Rectal smooth muscle tissue (tissue), 1 donor: ENCODE data around the gene KLLN.
"Not testable (repeated sequence)": the region's sequence is repeated elsewhere in the genome, so short reads cannot be mapped to it uniquely, and the experiment has no call there.

Experiments used
- H3K27ac ChIP-seq: one replicate; pipeline ENCODE4 v1.7.0; 2013; ENCODE audit warnings: low read depth, low read length, inconsistent platforms
- H3K27me3 ChIP-seq: one replicate; pipeline ENCODE4 v1.7.0; 2013; ENCODE audit warnings: low read length; ENCODE audit not compliant: control insufficient read depth, insufficient read depth
- H3K36me3 ChIP-seq: one replicate; pipeline ENCODE4 v1.7.0; 2013; ENCODE audit warnings: low read length; ENCODE audit not compliant: control insufficient read depth, insufficient read depth
- H3K4me1 ChIP-seq: one replicate; pipeline ENCODE4 v1.7.0; 2013; ENCODE audit warnings: low read length; ENCODE audit not compliant: control insufficient read depth, insufficient read depth
- H3K4me3 ChIP-seq: one replicate; pipeline ENCODE4 v1.7.0; 2013; ENCODE audit warnings: low read length
- H3K9ac ChIP-seq: one replicate; pipeline ENCODE4 v1.7.0; 2013; ENCODE audit warnings: low read length

KLLN gene

GRCh38 chr10:87863053-87863943 lies at the start of gene KLLN, which contains the start of gene PTEN:
Gene KLLN, minus strand, starts transcription at chr10:87863533. Its CDS starts 1,046 bp downstream, at chr10:87862487.
Gene PTEN, plus strand, starts transcription at chr10:87863625. Its CDS starts 845 bp downstream, at chr10:87864470.
- Histone ChIP-seq H3K27me3 (no peaks in the 10 kb centered on the region), H3K4me3 (peak within 1 kb of the TSS; percentile 79), H3K4me1 (no peaks in the 10 kb centered on the region), H3K9ac (peak within 1 kb of the TSS; percentile 35), H3K36me3 (no peaks in the 10 kb centered on the region), H3K27ac (peak within 1 kb of the TSS; percentile 90)

DNA sequence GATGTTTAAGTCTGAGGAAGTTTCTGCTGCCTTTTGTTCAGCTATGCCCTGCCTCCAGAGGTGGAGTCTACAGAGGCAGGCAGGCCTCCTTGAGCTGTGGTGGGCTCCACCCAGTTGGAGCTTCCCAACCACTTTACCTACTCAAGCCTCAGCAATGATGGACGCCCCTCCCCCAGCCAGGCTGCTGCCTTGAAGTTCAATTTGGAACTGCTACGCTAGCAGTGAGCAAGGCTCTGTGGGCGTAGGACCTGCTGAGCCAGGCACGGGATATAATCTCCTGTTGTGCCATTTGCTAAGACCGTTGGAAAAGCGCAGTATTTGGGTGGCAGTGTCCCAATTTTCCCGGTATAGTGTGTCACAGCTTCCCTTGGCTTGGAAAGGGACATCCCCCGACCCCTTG lies 40.1 kb upstream of the KLLN start:
- H3K36me3 ChIP-seq, H3K4me3 ChIP-seq, H3K27me3 ChIP-seq, H3K4me1 ChIP-seq, H3K9ac ChIP-seq, H3K27ac ChIP-seq: not testable (repeated sequence)

GRCh38 chr10:87897957-87898356 lies 34.6 kb upstream of the KLLN start:
- not testable (repeated sequence) for H3K27me3 ChIP-seq, H3K9ac ChIP-seq, H3K36me3 ChIP-seq, H3K27ac ChIP-seq, H3K4me1 ChIP-seq, H3K4me3 ChIP-seq

DNA sequence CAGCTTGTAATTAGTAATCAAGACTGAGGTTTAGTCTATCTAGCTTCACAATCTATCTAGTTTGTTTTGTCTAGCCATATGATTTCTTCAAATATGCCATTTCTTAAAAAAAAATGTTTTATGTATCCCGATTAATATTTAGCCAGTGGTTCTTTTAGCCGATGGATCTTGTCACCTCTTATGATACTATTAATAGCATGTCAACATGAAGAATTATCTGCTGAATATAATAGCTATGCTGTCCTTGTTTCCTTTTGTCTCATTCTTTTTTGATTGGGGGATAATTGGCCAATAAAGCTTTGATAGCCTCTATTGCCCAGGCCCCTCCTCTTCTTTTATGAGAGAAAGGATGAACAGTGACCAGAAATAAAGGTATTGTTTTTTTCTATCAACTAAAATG lies 32.9 kb upstream of the KLLN start:
- no peak overlapping the region for H3K27ac ChIP-seq
- no peaks in the 10 kb centered on the region for H3K27me3 ChIP-seq
- no peaks in the 10 kb centered on the region for H3K36me3 ChIP-seq
- H3K9ac ChIP-seq, result no peak overlapping the region
- H3K4me3 ChIP-seq, result no peak overlapping the region
- H3K4me1 ChIP-seq, result no peaks in the 10 kb centered on the region

- H3K9ac ChIP-seq, result no peak overlapping the region
- H3K27ac ChIP-seq, result no peak overlapping the region
- H3K27me3 ChIP-seq, result no peaks in the 10 kb centered on the region
- no peaks in the 10 kb centered on the region for H3K36me3 ChIP-seq
- no peak overlapping the region for H3K4me3 ChIP-seq
- no peaks in the 10 kb centered on the region for H3K4me1 ChIP-seq
Observed at GRCh38 chr10:87895430-87895829, 32.1 kb upstream of the KLLN start.

DNA sequence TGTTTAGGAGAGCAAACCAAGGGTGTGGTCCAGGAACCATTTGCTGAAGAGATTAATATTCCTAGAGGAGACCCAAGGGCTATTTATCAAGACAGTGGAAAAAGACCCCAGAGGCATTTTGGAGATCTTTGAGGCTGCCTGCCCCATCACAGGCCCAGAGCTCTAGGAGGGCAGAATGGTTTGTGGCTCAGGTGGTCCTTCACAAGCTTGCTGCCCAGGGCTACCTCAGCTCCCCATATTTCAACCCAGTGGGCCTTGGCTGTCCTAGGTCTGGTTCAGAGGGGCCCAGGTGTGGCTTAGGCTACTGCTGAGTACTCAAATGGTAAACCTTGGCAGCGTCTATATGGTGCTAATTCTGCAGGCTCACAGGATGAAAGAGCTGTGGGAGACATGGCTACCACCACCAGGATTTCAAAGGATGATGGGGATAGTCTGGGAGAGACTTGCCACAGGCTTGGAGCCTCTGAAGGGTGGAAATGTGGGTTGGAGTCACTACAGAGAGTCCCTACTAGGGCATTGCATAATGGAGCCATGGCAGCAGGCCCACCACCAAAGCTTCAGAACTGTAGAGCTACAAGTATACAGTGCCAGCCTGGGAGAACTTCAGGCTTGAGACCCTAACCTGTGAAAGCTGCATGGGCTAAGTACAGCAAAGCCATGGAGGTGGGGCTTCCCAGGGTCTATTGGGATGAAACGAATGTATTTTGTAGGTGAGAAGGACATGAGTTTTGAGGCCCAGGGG lies 24.4 kb upstream of the KLLN start:
- Histone ChIP-seq H3K27ac (no peak overlapping the region), H3K4me1 (peaks cover 2% of the 10 kb centered on the region), H3K9ac (no peak overlapping the region), H3K4me3 (no peak overlapping the region), H3K27me3 (no peaks in the 10 kb centered on the region), H3K36me3 (peaks cover 5% of the 10 kb centered on the region)

GRCh38 chr10:87887146-87887545 lies 23.8 kb upstream of the KLLN start:
- Histone ChIP-seq H3K27me3 (no peaks in the 10 kb centered on the region), H3K9ac (no peak overlapping the region), H3K4me3 (no peak overlapping the region), H3K36me3 (peaks cover 5% of the 10 kb centered on the region), H3K4me1 (peaks cover 8% of the 10 kb centered on the region), H3K27ac (no peak overlapping the region)

DNA sequence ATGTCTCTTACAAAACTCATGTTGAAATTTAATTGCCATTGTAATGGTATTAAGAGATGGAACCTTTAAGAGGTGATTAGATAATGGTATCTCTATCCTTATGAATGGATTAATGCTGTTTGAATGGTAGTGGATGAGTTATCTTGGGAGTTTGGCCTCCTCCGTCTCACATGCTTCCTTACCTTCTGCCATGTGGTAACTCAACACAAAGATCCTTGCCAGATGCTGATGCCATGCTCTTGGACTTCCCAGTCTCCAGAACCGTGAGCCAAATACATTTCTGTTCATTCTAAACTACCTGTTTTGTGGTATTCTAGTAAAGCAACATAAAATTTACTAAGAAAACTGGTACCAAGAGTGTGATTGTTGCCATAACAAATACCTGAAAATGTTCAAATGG lies 23.3 kb upstream of the KLLN start:
- no peaks in the 10 kb centered on the region for H3K27me3 ChIP-seq
- H3K4me3 ChIP-seq, result no peak overlapping the region
- peaks cover 5% of the 10 kb centered on the region for H3K36me3 ChIP-seq
- H3K27ac ChIP-seq, result no peak overlapping the region
- no peak overlapping the region for H3K9ac ChIP-seq
- H3K4me1 ChIP-seq, result peaks cover 8% of the 10 kb centered on the region

GRCh38 chr10:87882555-87883294 lies 19.4 kb upstream of the KLLN start:
- Histone ChIP-seq H3K4me3 (no peak overlapping the region), H3K27ac (no peak overlapping the region), H3K9ac (no peak overlapping the region), H3K27me3 (no peaks in the 10 kb centered on the region), H3K4me1 (peaks cover 8% of the 10 kb centered on the region), H3K36me3 (peaks cover 5% of the 10 kb centered on the region)

- not testable (repeated sequence) for H3K4me1 ChIP-seq, H3K27me3 ChIP-seq, H3K4me3 ChIP-seq, H3K27ac ChIP-seq, H3K9ac ChIP-seq, H3K36me3 ChIP-seq
Observed at GRCh38 chr10:87881373-87882059, 18.2 kb upstream of the KLLN start.

GRCh38 chr10:87880336-87880735 lies 17.0 kb upstream of the KLLN start:
- no peaks in the 10 kb centered on the region for H3K36me3 ChIP-seq
- no peaks in the 10 kb centered on the region for H3K27me3 ChIP-seq
- peaks cover 11% of the 10 kb centered on the region for H3K4me1 ChIP-seq
- H3K9ac ChIP-seq, result no peak overlapping the region
- H3K27ac ChIP-seq, result no peak overlapping the region
- H3K4me3 ChIP-seq, result no peak overlapping the region
